Measurements from ENCODE around the gene CRK. TPM values are rescaled to one million over a fixed set of nuclear protein-coding genes. Genes with fewer than 3 reads are reported as not detected.

CRK gene
- total RNA-seq, 5 donors from 2014 or later (not counting 1 experiment from before 2014, with no cell fraction given): 18.0 to 26.8 (median 22.6) TPM

- Mint-ChIP-seq H3K27ac (no peak overlapping the region), H3K36me3 (peaks cover 18% of the 10 kb centered on the region), H3K4me3 (no peak overlapping the region), H3K27me3 (no peaks in the 10 kb centered on the region), H3K9me3 (no peaks in the 10 kb centered on the region), H3K4me1 (peaks cover 14 to 19% (median 17%) of the 10 kb centered on the region in 3 donors)
- no peak for ATAC-seq (replicated peaks in 1 of 4)
- ChIA-PET CTCF (no interaction called here), POLR2A (interaction anchor here in 1 of 2 donors (0.7 kb wide), 1 partner anchor 22 kb away, joined by 3 read pairs; no protein-coding TSS in a partner anchor)
- peaks cover 9 to 13% of the 10 kb centered on the region in 2 experiments for H3K4me1 ChIP-seq (ENCODE audit: control insufficient read depth in 1 of 2, extremely low read depth in 1 of 2, insufficient read depth in 2 of 2, low read length in 2 of 2)
- H3K27ac ChIP-seq (ENCODE audit: low read length): no peak overlapping the region
- DNase-seq: no peak
- H3K27me3 ChIP-seq (replicated peaks in 1 of 2; ENCODE audit: control insufficient read depth in 2 of 2, extremely low read depth in 1 of 2, insufficient read depth in 2 of 2, low read length in 1 of 2): peaks cover 0 to 3% of the 10 kb centered on the region in 2 experiments
- H3K36me3 ChIP-seq (ENCODE audit: control insufficient read depth in 2 of 2, extremely low read depth in 1 of 2, insufficient read depth in 1 of 2, low read length in 1 of 2): no peaks in the 10 kb centered on the region
- H3K4me3 ChIP-seq (ENCODE audit: control insufficient read depth in 1 of 2, extremely low read depth in 1 of 2, low read length in 1 of 2): no peak overlapping the region
- H3K9me3 ChIP-seq: no peaks in the 10 kb centered on the region
- WGBS (ENCODE audit: insufficient coverage): 98% methylated on average over 15 of the region's 28 CpGs
Observed at GRCh38 chr17:1469231-1469852, 13.3 kb upstream of the CRK start.

- Histone ChIP-seq H3K27me3 (replicated peaks in 1 of 2; ENCODE audit: control insufficient read depth in 2 of 2, extremely low read depth in 1 of 2, insufficient read depth in 2 of 2, low read length in 1 of 2) (peaks cover 0 to 3% of the 10 kb centered on the region in 2 experiments), H3K36me3 (ENCODE audit: control insufficient read depth in 2 of 2, extremely low read depth in 1 of 2, insufficient read depth in 1 of 2, low read length in 1 of 2) (no peaks in the 10 kb centered on the region), H3K27ac (ENCODE audit: low read length) (no peak overlapping the region), H3K9me3 (no peaks in the 10 kb centered on the region), H3K4me3 (ENCODE audit: control insufficient read depth in 1 of 2, extremely low read depth in 1 of 2, low read length in 1 of 2) (no peak overlapping the region), H3K4me1 (ENCODE audit: control insufficient read depth in 1 of 2, extremely low read depth in 1 of 2, insufficient read depth in 2 of 2, low read length in 2 of 2) (peaks cover 4 to 11% of the 10 kb centered on the region in 2 experiments)
- H3K27ac Mint-ChIP-seq: no peak overlapping the region
- ChIA-PET CTCF (no interaction called here), POLR2A (no interaction called here)
- H3K9me3 Mint-ChIP-seq: no peaks in the 10 kb centered on the region
- DNase-seq (no peak), ATAC-seq (replicated peaks in 1 of 4) (no peak)
- H3K4me3 Mint-ChIP-seq: no peak overlapping the region
- WGBS (ENCODE audit: insufficient coverage): 98% methylated on average over 20 of the region's 21 CpGs
- peaks cover 18% of the 10 kb centered on the region for H3K36me3 Mint-ChIP-seq
- no peaks in the 10 kb centered on the region for H3K27me3 Mint-ChIP-seq
- peaks cover 10 to 14% (median 14%) of the 10 kb centered on the region in 3 donors for H3K4me1 Mint-ChIP-seq
Observed at GRCh38 chr17:1467898-1468492, 12.0 kb upstream of the CRK start.

GRCh38 chr17:1467258-1467657, 11.2 kb upstream of the CRK start:
- ATAC-seq (replicated peaks in 1 of 4): no peak
- Histone ChIP-seq H3K4me3 (ENCODE audit: control insufficient read depth in 1 of 2, extremely low read depth in 1 of 2, low read length in 1 of 2) (no peak overlapping the region), H3K27me3 (replicated peaks in 1 of 2; ENCODE audit: control insufficient read depth in 2 of 2, extremely low read depth in 1 of 2, insufficient read depth in 2 of 2, low read length in 1 of 2) (peaks cover 0 to 3% of the 10 kb centered on the region in 2 experiments), H3K9me3 (no peaks in the 10 kb centered on the region), H3K4me1 (ENCODE audit: control insufficient read depth in 1 of 2, extremely low read depth in 1 of 2, insufficient read depth in 2 of 2, low read length in 2 of 2) (peaks cover 11 to 16% of the 10 kb centered on the region in 2 experiments), H3K36me3 (ENCODE audit: control insufficient read depth in 2 of 2, extremely low read depth in 1 of 2, insufficient read depth in 1 of 2, low read length in 1 of 2) (no peaks in the 10 kb centered on the region), H3K27ac (ENCODE audit: low read length) (no peak overlapping the region)
- Mint-ChIP-seq H3K4me1 (peaks cover 14 to 17% (median 15%) of the 10 kb centered on the region in 3 donors), H3K27me3 (no peaks in the 10 kb centered on the region), H3K9me3 (no peaks in the 10 kb centered on the region), H3K4me3 (no peak overlapping the region), H3K36me3 (peaks cover 18% of the 10 kb centered on the region), H3K27ac (no peak overlapping the region)
- ChIA-PET CTCF (no interaction called here), POLR2A (no interaction called here)
- DNase-seq: no peak
- 99% methylated on average over 10 of the region's 16 CpGs for WGBS (ENCODE audit: insufficient coverage)

GRCh38 chr17:1464186-1464585, 8.2 kb upstream of the CRK start:
- ChIA-PET CTCF (no interaction called here), POLR2A (no interaction called here)
- H3K27me3 ChIP-seq (replicated peaks in 1 of 2; ENCODE audit: control insufficient read depth in 2 of 2, extremely low read depth in 1 of 2, insufficient read depth in 2 of 2, low read length in 1 of 2): peaks cover 0 to 10% of the 10 kb centered on the region in 2 experiments
- WGBS (ENCODE audit: insufficient coverage): 95% methylated on average over 7 of the region's 8 CpGs
- H3K4me3 ChIP-seq (ENCODE audit: control insufficient read depth in 1 of 2, extremely low read depth in 1 of 2, low read length in 1 of 2): no peak overlapping the region
- Mint-ChIP-seq H3K4me1 (peaks cover 30 to 38% (median 35%) of the 10 kb centered on the region in 3 donors), H3K4me3 (no peak overlapping the region), H3K36me3 (peaks cover 14% of the 10 kb centered on the region), H3K27ac (peak overlapping the region in 1 of 2 donors; percentile 45), H3K9me3 (no peaks in the 10 kb centered on the region), H3K27me3 (no peaks in the 10 kb centered on the region)
- H3K4me1 ChIP-seq (ENCODE audit: control insufficient read depth in 1 of 2, extremely low read depth in 1 of 2, insufficient read depth in 2 of 2, low read length in 2 of 2): peaks cover 15 to 41% of the 10 kb centered on the region in 2 experiments
- no peaks in the 10 kb centered on the region for H3K9me3 ChIP-seq
- no peaks in the 10 kb centered on the region for H3K36me3 ChIP-seq (ENCODE audit: control insufficient read depth in 2 of 2, extremely low read depth in 1 of 2, insufficient read depth in 1 of 2, low read length in 1 of 2)
- ATAC-seq (replicated peaks in 1 of 4) (no peak), DNase-seq (no peak)
- H3K27ac ChIP-seq (ENCODE audit: low read length): no peak overlapping the region

- ChIA-PET CTCF (interaction anchor here in 1 of 2 donors (0.6 to 1.5 kb wide), 3 partner anchors 97 to 627 kb away, joined by 3 to 6 read pairs (median 3); no protein-coding TSS in a partner anchor), POLR2A (interaction anchor here in 1 of 2 donors (0.6 kb wide), 1 partner anchor 60 kb away, joined by 5 read pairs; no protein-coding TSS in a partner anchor)
- no peak overlapping the region for H3K4me3 ChIP-seq (ENCODE audit: control insufficient read depth in 1 of 2, extremely low read depth in 1 of 2, low read length in 1 of 2)
- H3K36me3 ChIP-seq (ENCODE audit: control insufficient read depth in 2 of 2, extremely low read depth in 1 of 2, insufficient read depth in 1 of 2, low read length in 1 of 2): no peaks in the 10 kb centered on the region
- WGBS (ENCODE audit: insufficient coverage): 57% methylated on average over 14 of the region's 33 CpGs
- H3K9me3 ChIP-seq: no peaks in the 10 kb centered on the region
- Mint-ChIP-seq H3K27me3 (no peaks in the 10 kb centered on the region), H3K4me3 (peak overlapping the region; percentile 55 to 85 (median 61)), H3K27ac (peak overlapping the region; percentile 79 to 89), H3K4me1 (peaks cover 30 to 40% (median 35%) of the 10 kb centered on the region in 3 donors), H3K36me3 (no peaks in the 10 kb centered on the region), H3K9me3 (no peaks in the 10 kb centered on the region)
- DNase-seq: no peak
- ATAC-seq (replicated peaks in 1 of 4): no peak
- H3K27ac ChIP-seq (ENCODE audit: low read length): no peak overlapping the region
- H3K27me3 ChIP-seq (replicated peaks in 1 of 2; ENCODE audit: control insufficient read depth in 2 of 2, extremely low read depth in 1 of 2, insufficient read depth in 2 of 2, low read length in 1 of 2): peaks cover 0 to 16% of the 10 kb centered on the region in 2 experiments
- H3K4me1 ChIP-seq (ENCODE audit: control insufficient read depth in 1 of 2, extremely low read depth in 1 of 2, insufficient read depth in 2 of 2, low read length in 2 of 2): peaks cover 15 to 41% of the 10 kb centered on the region in 2 experiments
Observed at GRCh38 chr17:1462164-1463112, 6.4 kb upstream of the CRK start.

Measured in T-cell (primary cell).